Fibroblast of skin of right biceps (primary cell): ENCODE data around the gene SLC22A5.

Experiments
- DNase-seq: peaks from one replicate; pipeline ENCODE4 v3.0.0-alpha.2; 2013

The SLC22A5 gene

DNA sequence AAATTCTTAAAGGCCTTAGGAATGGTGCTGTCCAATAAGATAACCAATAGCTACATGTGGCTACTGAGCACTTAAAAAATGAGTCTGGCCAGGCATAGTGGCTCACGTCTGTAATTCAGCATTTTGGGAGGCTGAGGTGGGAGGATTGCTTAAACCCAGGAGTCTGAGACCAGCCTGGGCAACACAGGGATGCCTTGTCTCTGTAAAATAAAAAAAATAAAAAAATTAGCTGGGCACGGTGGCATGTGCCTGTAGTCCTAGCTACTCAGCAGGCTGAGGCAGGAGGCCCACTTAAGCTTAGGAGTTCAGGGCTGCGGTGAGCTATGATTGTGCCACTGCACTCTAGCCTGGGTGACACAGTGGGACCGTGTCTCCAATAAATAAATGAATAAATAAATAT is 1.3 kb upstream of the SLC22A5 start:
- DNase-seq = no peak

DNA sequence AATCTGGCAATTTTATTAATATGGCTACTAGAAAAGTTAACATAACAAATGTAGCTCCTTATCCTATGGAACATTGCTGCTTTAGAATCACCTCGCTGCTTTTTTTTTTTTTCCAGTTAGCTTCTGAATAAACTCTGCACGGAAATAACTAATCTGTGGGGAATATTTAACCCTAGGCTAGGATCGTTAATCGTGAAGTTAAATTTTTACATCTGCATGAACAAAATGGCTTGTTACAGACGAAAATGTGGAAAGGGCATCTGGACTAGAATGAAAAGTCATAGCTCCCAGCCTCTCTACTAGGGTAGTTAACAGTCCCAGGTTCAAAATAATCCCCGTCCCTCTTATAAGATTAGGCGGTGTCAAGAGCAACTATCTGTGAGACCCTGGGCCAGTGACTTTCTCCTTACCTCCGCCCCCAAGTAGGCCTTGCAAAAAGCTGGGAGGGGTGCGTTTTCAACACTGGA is 470 bp upstream of the SLC22A5 start:
- no peak for DNase-seq

DNA sequence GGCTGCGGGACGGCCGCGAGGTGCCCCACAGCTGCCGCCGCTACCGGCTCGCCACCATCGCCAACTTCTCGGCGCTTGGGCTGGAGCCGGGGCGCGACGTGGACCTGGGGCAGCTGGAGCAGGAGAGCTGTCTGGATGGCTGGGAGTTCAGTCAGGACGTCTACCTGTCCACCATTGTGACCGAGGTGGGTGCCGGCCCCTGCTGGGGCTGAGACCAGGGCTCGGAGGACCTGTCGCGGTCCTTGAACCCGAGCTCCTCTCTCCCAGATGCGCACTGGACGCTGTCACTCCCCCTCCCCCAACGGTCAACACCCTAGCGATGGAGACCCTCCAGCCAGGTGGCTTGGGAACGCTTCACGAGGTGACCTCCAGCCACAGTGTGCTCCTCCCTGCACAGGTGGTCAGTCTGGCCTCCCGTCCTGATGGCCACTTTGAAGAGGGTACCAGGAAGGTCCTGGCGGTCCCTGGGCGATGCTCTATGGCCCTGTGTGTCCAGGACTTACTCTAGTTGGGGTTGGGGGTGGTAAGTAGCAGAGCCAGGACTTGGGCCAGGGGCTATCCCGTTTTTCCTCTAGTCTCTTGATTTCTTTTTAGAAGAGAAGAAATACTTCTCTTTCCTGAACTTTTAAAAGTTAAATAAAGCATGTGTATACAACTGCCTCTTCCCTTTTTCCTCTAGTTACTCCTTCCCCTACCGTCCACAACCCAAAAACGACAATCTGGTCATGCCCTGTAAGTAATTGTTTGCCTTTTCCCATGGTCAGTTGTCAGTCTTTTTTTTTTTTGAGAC is 866 bp downstream of the SLC22A5 start:
- DNase-seq = no peak

DNA sequence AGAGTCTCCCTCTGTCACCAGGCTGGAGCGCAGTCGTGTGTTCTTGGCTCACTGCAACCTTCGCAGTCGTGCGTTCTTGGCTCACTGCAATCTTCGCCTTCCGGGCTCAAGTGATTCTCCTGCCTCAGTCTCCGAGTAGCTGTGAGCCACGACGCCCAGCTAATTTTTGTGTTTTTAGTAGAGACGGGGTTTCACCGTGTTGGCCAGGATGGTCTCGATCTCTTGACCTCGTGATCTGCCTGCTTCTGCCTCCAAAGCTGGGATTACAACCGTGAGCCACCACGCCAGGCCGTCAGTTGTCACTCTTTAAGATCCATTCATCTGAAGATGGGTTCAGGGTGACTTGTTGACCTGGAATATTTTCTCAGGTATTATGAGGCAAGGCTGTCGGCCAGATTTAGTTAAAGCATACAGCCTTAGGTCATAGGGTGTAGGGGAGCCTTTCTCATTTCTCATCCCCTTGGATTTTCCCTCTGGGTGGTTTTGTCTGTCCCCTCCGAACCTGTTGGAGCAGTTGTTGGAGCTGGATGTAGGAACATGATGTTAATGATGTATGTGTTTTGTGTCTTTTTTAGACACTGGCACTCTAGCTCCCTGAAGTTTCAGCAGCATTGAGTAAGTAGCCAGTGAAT is 1.6 kb downstream of the SLC22A5 start:
- no peak for DNase-seq

DNA sequence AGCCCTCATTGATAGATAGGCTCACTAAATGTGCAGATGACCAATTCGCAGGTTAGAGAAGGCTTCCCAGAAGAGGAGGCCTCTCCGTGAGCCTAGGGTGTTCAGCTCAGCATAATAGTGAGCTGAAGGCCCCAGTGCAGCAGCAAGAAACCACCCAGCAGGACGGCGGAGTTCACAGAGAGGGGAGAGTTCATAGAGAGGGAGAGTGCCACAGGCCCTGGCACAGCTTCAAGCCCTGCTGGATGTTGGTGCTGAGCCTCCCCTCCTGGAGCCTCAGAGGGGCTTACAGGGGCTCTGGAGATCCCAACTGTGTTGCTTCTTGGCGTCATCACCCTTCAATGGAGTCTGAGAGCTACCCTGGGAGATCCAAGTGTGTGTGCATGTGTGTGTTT is 2.1 kb downstream of the SLC22A5 start:
- no peak for DNase-seq

DNA sequence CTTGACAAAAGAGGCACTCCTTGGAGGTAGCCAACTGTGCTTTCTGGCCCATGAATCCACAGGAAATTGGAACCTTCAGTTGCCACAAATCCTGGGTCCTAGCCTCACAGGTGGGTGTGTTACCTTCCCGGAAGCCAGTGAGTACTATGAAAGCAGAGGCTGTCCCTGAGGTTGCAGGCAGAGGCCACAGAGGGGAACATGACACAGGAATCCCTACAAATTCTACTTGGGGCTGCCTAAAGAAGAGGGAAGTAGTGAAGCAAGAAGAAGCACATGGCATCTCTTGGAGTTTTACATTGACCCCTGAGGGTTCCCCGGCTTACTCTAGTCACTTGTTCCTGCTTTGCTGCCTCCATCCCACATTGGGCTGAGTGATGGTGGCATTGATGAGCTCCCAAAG is 2.6 kb downstream of the SLC22A5 start:
- DNase-seq = no peak

DNA sequence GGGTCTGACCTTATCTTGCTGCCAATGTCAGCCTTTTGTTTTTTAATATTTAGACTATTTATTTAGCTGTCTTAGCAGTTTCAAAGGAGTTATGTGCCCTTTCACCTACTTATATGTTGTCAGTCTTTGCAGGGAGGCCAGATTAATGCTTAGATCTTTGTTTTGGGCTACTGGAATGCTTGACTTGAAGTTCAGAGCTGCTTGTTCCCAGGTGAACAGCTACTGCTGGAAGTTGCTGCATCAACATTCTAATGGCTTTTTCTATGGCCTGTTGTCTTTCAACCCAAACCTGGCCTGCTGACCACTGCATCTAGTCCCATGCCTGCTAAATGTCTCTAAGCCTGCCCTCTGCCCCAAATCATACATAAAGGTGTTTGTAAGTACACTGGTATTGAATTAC is 3.0 kb downstream of the SLC22A5 start:
- no peak for DNase-seq

DNA sequence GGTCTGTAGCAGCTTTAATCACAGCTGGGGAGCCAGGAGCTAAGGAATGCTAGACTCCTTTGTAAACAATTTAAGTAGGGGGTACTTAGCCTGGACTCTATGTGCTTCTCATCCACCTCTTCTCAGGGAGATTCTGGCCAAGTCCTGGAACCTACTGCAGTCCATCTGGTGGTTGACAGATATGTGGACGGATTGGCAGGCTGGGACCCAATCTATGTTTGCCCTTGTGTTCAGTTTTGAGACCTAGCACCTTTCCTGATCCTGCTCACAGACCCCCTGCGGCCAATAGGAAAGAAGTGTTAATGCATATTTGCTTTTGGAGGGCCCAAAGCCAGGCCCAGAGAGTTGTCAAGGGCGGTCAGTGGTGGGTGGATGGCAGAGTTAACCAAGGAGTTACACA is 6.4 kb downstream of the SLC22A5 start:
- no peak for DNase-seq

DNA sequence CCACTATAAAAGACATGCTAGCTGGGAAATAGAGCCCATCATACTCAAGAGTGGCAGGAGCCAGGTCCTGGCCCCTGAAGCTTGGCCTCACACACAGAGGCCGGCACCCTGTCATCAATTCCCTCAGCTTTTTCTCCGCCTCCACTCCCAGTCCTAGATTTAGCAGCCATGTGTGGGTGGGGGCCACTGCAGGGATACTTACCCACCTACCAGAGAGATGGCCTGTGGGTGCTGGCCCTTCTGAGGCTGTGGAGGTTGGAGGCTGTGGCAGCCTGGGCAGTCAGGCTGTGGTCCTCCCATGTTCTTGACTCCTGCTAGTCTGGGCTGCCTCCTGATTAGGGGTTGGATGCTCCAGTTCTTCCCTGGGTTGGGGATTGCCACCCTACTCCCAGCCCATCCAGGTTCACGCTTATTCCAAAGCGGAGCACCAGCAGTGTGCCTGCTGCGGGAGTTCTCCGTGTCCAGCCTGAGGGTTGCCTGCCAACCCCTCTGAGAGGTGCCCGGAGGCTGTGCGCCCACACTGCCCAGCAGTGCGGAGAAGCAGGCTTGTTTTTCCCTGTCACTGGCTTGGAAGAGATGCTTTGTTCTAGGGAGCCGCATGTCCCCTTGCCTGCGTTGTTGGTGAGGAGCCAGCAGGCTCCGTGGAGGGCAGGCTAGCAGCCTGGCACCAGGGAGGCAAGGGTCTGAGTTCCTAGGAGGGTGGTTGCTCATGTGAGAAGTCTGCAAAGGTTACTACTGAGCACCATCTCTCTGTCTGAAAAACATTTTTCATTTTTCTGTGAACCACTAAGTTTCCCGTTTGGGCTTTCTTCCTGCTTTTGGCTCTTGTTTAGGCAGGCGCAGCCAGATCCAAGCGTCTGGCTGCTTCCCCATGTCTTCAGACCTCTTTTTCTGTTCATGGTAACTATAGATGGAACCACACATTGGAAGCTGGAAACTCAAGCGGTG is 7.5 kb downstream of the SLC22A5 start:
- DNase-seq = no peak

DNA sequence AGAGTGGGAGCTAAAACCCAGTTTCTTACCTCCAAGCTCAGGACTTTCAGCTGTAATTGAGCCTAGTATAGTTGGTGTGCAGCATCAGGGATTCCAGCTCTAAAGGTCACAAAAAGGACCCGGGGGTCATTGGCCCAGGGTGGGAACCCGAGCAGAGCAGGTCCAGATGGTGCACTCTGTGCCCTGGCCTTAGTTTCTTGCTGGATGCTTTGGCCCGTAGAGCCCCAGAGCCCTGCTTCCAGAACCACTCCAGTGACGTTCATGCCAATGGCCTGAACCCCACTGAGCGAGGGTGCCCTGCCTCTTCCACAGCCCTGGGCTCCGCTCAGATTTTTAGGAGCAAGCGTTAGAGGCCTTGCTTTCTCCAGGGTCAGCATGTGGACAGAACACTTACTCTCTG is 8.2 kb downstream of the SLC22A5 start:
- DNase-seq = no peak

DNA sequence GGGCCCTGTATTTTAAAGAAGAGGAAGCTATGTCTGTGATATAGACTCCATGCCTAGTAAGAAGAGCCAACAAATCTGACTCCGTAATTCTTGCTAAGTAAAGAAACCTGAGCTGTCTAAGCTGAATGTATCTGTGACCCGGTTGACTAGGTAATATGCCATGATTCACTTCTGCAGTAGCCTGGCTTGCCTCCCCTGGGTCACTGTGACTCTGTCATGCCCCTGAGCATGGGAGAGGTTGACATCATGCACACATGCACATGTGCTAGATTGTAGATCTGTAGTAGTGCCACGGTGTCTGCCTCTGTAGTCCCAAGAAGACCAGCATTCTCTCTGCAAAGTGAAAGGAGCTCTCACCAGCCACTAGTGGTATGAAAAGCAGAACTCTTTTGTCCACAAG is 9.1 kb downstream of the SLC22A5 start:
- peak; percentile 9 for DNase-seq

DNA sequence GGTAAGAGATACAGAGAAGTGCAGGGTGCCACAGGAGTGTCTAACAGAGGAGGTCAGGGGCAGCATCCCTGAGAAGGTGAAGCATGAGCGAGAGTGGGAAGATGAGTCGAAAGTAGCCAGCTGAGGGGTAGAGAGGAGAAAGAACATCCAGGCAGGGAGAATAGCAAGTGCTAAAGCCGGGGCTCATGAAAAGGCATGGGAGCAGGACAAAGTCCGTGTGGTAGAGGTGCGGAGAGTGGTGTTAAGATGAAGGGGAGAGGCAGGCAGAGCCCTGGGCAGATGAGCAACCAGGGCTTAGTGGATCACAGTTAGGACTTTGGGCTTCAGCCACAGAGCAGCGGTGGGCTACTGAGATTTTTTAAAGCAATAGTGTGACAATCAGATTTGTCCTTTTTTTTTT is 10.5 kb downstream of the SLC22A5 start:
- no peak for DNase-seq

DNA sequence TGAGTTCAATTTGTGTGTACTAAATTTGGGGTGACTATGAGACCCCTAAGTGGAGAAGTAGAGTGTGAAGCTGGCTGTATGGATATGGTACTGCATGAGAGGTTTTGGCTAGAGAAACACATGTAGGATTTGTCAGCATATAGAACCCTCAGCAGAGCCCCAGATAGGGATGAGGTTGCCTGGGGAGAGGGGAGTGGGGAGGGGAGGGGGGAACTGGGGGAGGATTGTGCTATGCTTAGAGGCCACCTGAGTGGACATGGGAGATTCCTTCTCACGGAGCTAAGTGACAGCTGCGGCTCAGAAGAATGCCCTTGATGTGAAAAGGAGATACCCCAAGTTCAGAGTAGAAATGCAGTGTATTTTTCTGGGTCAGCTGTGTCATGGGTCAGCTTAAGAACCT is 11.2 kb downstream of the SLC22A5 start:
- no peak for DNase-seq

DNA sequence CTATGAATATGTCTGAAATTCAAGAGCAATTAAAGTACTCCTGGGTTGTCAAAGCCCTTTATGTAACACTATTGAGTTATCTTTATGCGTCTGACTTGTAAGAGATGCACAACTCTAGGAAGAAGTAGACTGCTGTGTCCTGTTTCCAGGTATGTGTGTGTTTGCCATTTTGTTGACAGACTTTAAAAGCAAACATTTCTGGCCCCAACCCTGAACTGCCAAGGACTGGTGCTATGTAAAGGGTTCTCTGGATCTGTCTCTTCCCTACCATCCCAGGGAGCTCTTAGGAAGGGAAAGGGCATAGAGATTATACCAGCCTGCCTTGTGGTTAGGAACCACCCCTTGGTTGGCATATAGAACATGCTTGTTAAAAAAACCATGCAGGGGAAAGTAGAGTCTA is 12.1 kb downstream of the SLC22A5 start:
- no peak for DNase-seq

DNA sequence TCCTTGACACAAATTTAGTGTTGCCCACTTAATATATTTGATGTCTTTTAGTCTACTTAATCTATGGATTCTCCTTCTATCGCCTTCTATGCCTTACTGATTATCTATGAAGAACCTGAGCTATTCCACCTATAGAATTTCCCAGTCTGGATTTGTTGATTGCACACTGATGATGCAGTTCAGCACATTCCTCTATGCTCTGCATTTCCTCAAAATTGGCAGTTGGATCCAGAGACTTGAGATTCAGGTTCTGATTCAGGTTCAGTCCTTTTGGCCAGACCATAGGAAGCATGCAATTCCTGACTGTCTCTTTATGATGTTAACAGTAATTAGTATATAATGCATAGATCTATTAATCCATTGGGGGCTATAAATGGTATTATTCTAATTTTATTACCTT is 13.8 kb downstream of the SLC22A5 start:
- DNase-seq = no peak

DNA sequence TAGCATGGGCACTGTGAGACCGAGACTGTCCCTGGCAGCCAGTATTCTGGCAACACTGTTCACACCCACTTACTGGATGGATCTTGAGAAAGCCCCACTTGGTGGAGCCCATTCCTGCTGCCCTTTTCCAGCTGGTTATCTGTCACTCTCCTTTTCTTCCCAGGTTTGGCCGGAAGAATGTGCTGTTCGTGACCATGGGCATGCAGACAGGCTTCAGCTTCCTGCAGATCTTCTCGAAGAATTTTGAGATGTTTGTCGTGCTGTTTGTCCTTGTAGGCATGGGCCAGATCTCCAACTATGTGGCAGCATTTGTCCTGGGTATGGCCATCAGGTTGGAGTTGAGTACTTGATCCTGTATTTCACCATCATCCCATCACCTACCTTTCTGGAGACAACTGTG is 14.5 kb downstream of the SLC22A5 start:
- no peak for DNase-seq

DNA sequence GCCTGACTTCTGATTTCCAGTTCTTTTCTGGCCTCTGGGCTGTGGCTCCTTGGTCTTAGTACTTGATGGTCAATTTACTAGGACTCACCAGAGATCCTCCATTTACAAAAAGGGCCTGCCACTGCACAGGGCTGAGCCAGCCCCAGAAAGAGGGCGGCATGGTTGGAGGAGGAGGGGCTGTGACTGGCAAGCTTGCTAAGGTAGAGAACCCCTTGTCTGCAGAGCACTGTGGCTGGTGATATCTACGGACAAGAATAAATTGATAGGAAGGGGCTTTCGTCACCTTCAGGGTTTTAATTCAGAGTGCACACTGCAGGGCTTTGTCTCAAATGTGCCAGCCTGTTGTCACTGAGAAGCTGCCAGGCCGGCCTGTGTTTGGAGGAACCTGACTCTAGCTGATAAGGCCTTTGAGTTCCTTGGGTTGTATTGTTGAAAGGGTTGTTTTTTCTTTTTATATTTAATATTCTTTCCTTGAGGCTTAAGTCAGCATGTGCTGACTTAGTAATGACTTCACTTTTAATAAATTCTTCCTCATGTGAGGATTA is 15.1 kb downstream of the SLC22A5 start:
- DNase-seq = no peak

DNA sequence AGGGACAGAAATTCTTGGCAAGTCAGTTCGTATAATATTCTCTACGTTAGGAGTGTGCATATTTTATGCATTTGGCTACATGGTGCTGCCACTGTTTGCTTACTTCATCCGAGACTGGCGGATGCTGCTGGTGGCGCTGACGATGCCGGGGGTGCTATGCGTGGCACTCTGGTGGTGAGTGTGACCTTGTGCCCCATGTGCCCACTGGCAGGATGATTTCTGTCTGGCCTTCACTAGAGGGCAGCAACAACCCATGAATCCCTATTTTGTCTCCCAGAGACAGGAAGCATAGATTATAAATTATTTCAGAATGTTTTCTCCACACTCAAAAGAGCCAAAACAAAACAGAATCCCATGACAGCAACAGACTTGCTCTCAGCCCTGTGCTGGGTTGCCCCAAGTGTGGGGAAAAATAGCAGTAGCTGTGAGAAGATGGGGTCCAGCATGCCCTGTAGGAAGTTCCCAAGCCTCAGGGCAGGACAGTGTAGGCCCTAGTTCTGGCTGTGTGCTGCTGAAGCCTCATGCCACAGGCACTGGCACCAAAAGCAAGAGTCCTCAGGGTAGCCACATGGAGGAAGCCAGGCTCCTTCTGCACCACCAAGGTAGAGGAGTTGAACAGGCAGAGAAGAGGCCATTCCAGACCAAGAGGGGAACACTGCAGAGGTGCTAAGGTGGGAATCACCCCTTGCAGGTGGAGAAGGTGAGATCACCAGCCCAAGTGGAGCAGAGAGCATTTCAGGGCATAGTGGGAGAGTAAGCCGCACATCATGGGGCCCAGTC is 16.0 kb downstream of the SLC22A5 start:
- DNase-seq = peak; percentile 64

DNA sequence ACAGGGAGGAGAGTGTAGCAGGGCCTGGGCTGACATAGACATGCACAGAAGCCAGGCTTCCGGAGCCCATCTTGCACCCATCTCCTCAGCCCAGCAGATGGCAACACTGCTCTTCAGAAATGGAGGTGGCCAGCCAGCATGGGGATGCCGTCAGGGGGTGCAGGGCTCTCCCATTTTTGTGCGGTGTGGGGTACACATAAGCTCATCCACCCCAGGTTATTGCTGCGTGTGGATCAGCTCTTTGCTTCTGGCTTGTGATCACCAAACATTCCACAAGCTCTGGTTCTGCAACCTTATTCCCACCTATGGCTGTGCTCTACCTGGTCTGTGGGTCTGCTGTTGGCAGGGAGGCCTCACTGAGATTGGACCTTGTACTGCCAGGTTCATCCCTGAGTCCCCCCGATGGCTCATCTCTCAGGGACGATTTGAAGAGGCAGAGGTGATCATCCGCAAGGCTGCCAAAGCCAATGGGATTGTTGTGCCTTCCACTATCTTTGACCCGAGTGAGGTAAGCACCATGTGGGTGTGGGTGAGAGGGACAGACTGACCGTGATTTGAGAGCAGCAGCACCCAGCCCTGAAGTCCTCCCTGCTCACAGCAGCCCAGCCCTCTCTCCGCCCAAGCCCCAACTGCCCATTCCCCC is 17.3 kb downstream of the SLC22A5 start:
- peak; percentile 69 for DNase-seq

DNA sequence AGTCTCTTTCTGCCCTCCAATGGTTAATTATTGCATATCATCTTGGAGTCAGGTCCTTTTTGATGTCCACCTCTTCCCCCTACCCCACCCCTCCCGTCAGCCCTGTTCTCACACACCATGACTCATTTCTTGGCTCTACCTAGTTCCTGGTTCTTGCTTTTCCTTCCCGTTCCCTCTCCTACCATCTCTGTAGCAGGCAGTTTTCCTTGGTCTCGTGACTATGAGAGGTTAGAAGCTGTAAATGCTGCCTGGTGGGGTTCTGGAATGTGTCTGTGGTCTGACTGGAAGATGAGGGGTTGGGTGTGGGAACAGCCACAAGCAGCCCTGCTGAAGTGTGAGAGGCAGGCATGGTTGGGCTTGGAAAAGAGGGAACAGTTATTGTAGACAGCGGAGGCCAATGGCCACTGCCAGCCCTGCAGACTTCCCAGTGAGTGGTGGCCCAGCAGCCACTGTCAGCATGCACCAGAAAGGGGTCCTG is 18.2 kb downstream of the SLC22A5 start:
- peak; percentile 100 for DNase-seq

DNA sequence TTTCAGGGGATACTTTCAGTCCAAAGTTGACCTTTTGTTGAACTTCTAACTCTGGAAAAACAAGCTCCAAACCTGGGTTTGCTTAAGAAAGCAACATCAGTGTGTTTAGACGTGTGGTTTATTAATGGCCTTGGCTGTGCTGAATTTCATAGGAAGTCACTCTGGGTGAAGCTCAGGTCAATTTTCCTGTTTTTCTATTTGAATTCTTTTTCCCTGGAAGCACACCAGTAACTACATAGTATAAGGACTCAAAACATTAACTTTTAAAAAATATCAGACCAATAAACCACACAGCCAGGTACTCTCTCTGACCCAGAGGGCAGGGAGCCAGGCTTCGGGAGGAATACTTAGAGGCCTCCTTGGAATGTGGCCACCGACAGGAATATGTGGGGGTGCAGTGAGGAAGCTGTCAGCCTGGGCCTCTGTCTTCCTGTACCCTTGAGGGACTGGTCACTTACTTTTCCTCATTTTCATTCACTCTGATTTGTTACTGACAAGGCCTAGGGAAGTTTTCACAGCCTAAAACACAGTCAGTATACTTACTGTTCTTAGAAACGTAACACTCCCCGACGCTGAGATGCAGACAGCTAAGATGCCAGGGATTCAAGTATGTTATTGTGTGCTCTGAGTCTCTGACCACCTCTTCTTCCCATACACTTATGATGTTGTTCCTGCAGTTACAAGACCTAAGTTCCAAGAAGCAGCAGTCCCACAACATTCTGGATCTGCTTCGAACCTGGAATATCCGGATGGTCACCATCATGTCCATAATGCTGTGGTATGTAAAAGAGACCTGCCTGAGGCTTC is 18.9 kb downstream of the SLC22A5 start:
- DNase-seq = peak; percentile 72
